ENCODE results near the gene PLIN5. TPM values are rescaled to one million over a fixed set of nuclear protein-coding genes. Genes with fewer than 3 reads are reported as not detected.
A peak's percentile ranks its signal among the peaks of the same experiment; 100 is the strongest.
"Not testable (repeated sequence)": the region's sequence is repeated elsewhere in the genome, so short reads cannot be mapped to it uniquely, and the experiment has no call there.

Gene PLIN5
- total RNA-seq, 1 donor from 2014 or later, result not detected

GRCh38 chr19:4570402-4570801, 35.4 kb upstream of the PLIN5 start:
- H3K36me3 ChIP-seq (ENCODE audit: control insufficient read depth, insufficient read depth, low read length), result no peaks in the 10 kb centered on the region
- H3K27me3 ChIP-seq (ENCODE audit: control insufficient read depth, insufficient read depth, low read length), result peaks cover 8% of the 10 kb centered on the region
- no peak for TF ChIP-seq CTCF (IDR thresholded peaks at IDR 0.05; ENCODE audit: insufficient read depth, low read length, poor library complexity, severe bottlenecking)
- DNase-seq (ENCODE audit: low read depth), result no peak
- H3K4me3 ChIP-seq (ENCODE audit: low read depth, low read length), result no peak overlapping the region

GRCh38 chr19:4568886-4569285, 33.9 kb upstream of the PLIN5 start:
- H3K27me3 ChIP-seq (ENCODE audit: control insufficient read depth, insufficient read depth, low read length), result peaks cover 8% of the 10 kb centered on the region
- no peak overlapping the region for H3K4me3 ChIP-seq (ENCODE audit: low read depth, low read length)
- H3K36me3 ChIP-seq (ENCODE audit: control insufficient read depth, insufficient read depth, low read length), result no peaks in the 10 kb centered on the region
- DNase-seq (ENCODE audit: low read depth), result no peak
- no peak for TF ChIP-seq CTCF (IDR thresholded peaks at IDR 0.05; ENCODE audit: insufficient read depth, low read length, poor library complexity, severe bottlenecking)

- H3K36me3 ChIP-seq (ENCODE audit: control insufficient read depth, insufficient read depth, low read length), result no peaks in the 10 kb centered on the region
- TF ChIP-seq CTCF (IDR thresholded peaks at IDR 0.05; ENCODE audit: insufficient read depth, low read length, poor library complexity, severe bottlenecking), result peak; percentile 98
- no peak for DNase-seq (ENCODE audit: low read depth)
- H3K27me3 ChIP-seq (ENCODE audit: control insufficient read depth, insufficient read depth, low read length), result peaks cover 8% of the 10 kb centered on the region
- H3K4me3 ChIP-seq (ENCODE audit: low read depth, low read length), result no peak overlapping the region
Observed at GRCh38 chr19:4567584-4568071, 32.6 kb upstream of the PLIN5 start.

GRCh38 chr19:4566402-4567051, 31.5 kb upstream of the PLIN5 start:
- peaks cover 8% of the 10 kb centered on the region for H3K27me3 ChIP-seq (ENCODE audit: control insufficient read depth, insufficient read depth, low read length)
- H3K4me3 ChIP-seq (ENCODE audit: low read depth, low read length), result no peak overlapping the region
- no peak for TF ChIP-seq CTCF (IDR thresholded peaks at IDR 0.05; ENCODE audit: insufficient read depth, low read length, poor library complexity, severe bottlenecking)
- no peak for DNase-seq (ENCODE audit: low read depth)
- no peaks in the 10 kb centered on the region for H3K36me3 ChIP-seq (ENCODE audit: control insufficient read depth, insufficient read depth, low read length)

- DNase-seq (ENCODE audit: low read depth); H3K4me3 ChIP-seq (ENCODE audit: low read depth, low read length); H3K36me3 ChIP-seq (ENCODE audit: control insufficient read depth, insufficient read depth, low read length); H3K27me3 ChIP-seq (ENCODE audit: control insufficient read depth, insufficient read depth, low read length): not testable (repeated sequence)
Observed at GRCh38 chr19:4563562-4563961, 28.5 kb upstream of the PLIN5 start.

GRCh38 chr19:4562085-4562484, 27.1 kb upstream of the PLIN5 start:
- not testable (repeated sequence) for H3K36me3 ChIP-seq (ENCODE audit: control insufficient read depth, insufficient read depth, low read length); H3K27me3 ChIP-seq (ENCODE audit: control insufficient read depth, insufficient read depth, low read length); DNase-seq (ENCODE audit: low read depth); H3K4me3 ChIP-seq (ENCODE audit: low read depth, low read length)

- no peaks in the 10 kb centered on the region for H3K36me3 ChIP-seq (ENCODE audit: control insufficient read depth, insufficient read depth, low read length)
- DNase-seq (ENCODE audit: low read depth), result no peak
- TF ChIP-seq CTCF (IDR thresholded peaks at IDR 0.05; ENCODE audit: insufficient read depth, low read length, poor library complexity, severe bottlenecking), result no peak
- H3K27me3 ChIP-seq (ENCODE audit: control insufficient read depth, insufficient read depth, low read length), result no peaks in the 10 kb centered on the region
- H3K4me3 ChIP-seq (ENCODE audit: low read depth, low read length), result no peak within 1 kb of the TSS
Observed at GRCh38 chr19:4559569-4559968, 24.5 kb upstream of the PLIN5 start, which contains the start of gene SEMA6B. Gene SEMA6B, minus strand, starts transcription at chr19:4559684. Its CDS starts 1,227 bp downstream, at chr19:4558457.
